HL-60 (cell line): ENCODE results near the gene NTN4.

Experiments used
- DNase-seq, 2 experiments: peaks; one replicate each; pipeline ENCODE4 v3.0.0-alpha.2; 2010 to 2020; ENCODE audit warnings: low read depth in 1 of 2, low spot score in 1 of 2
- H3K27ac ChIP-seq: fragments of 250-450 bp; sonication (Bioruptor Pico); replicated peaks from 2 replicates; pipeline ENCODE4 v1.5.1; 2020; ENCODE audit warnings: mild to moderate bottlenecking, moderate library complexity
- H3K27me3 ChIP-seq: fragments of 250-450 bp; sonication (Bioruptor Pico); 2 replicates; pipeline ENCODE4 v1.5.1; 2021; ENCODE audit warnings: mild to moderate bottlenecking, moderate library complexity; ENCODE audit not compliant: insufficient read depth, poor library complexity, severe bottlenecking
- H3K4me3 ChIP-seq: replicated peaks from 2 replicates; pipeline ENCODE4 v1.5.1; 2011; ENCODE audit warnings: mild to moderate bottlenecking, control low read depth, low read length; ENCODE audit not compliant: insufficient read depth
- GABPA ChIP-seq: IDR thresholded peaks from 2 replicates; pipeline ENCODE4 v1.6.1; 2012; ENCODE audit warnings: low read depth
- POLR2AphosphoS5 ChIP-seq: IDR thresholded peaks from 2 replicates; pipeline ENCODE4 v1.6.1; 2012; ENCODE audit warnings: low read depth
- SPI1 ChIP-seq: IDR thresholded peaks from 2 replicates; pipeline ENCODE4 v1.6.1; 2012; ENCODE audit warnings: low read depth, mild to moderate bottlenecking, borderline replicate concordance
- TF ChIP-seq, protein P1 (sequence below): IDR thresholded peaks from one replicate; pipeline ENCODE4 v1.5.1; 2011; ENCODE audit warnings: low read length, control low read depth, inconsistent platforms; ENCODE audit not compliant: insufficient read depth
- TF ChIP-seq, protein P2 (sequence below): IDR thresholded peaks from 2 replicates; pipeline ENCODE4 v1.6.1; 2012; ENCODE audit warnings: low read depth; ENCODE audit not compliant: insufficient replicate concordance

Gene NTN4

DNA sequence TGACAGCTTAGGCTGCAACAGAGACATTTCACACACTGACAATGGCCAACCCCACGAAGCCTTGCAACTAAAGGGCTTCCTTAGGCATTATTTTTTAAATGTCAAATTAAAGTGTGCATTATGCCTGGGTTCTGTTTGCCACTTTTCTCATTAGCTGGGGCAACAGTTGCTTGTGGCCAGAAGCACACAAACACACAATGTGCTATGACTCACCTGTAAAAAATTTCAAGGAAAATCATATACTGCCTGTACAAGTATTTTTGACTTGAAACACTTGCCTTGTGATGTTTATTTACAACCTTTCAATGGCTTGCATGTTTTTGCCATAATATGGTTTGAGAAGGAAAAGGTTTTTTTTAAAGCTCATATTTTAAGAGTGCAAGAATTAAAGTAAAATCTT lies 1.9 kb downstream of the NTN4 start:
- no peak for DNase-seq
- H3K27ac ChIP-seq: no peak overlapping the region
- H3K27me3 ChIP-seq: peaks cover 51% of the 10 kb centered on the region
- no peak for TF ChIP-seq POLR2AphosphoS5
- no peak for TF ChIP-seq GABPA
- TF ChIP-seq, protein P1, sequence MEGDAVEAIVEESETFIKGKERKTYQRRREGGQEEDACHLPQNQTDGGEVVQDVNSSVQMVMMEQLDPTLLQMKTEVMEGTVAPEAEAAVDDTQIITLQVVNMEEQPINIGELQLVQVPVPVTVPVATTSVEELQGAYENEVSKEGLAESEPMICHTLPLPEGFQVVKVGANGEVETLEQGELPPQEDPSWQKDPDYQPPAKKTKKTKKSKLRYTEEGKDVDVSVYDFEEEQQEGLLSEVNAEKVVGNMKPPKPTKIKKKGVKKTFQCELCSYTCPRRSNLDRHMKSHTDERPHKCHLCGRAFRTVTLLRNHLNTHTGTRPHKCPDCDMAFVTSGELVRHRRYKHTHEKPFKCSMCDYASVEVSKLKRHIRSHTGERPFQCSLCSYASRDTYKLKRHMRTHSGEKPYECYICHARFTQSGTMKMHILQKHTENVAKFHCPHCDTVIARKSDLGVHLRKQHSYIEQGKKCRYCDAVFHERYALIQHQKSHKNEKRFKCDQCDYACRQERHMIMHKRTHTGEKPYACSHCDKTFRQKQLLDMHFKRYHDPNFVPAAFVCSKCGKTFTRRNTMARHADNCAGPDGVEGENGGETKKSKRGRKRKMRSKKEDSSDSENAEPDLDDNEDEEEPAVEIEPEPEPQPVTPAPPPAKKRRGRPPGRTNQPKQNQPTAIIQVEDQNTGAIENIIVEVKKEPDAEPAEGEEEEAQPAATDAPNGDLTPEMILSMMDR: no peak
- TF ChIP-seq, protein P2, sequence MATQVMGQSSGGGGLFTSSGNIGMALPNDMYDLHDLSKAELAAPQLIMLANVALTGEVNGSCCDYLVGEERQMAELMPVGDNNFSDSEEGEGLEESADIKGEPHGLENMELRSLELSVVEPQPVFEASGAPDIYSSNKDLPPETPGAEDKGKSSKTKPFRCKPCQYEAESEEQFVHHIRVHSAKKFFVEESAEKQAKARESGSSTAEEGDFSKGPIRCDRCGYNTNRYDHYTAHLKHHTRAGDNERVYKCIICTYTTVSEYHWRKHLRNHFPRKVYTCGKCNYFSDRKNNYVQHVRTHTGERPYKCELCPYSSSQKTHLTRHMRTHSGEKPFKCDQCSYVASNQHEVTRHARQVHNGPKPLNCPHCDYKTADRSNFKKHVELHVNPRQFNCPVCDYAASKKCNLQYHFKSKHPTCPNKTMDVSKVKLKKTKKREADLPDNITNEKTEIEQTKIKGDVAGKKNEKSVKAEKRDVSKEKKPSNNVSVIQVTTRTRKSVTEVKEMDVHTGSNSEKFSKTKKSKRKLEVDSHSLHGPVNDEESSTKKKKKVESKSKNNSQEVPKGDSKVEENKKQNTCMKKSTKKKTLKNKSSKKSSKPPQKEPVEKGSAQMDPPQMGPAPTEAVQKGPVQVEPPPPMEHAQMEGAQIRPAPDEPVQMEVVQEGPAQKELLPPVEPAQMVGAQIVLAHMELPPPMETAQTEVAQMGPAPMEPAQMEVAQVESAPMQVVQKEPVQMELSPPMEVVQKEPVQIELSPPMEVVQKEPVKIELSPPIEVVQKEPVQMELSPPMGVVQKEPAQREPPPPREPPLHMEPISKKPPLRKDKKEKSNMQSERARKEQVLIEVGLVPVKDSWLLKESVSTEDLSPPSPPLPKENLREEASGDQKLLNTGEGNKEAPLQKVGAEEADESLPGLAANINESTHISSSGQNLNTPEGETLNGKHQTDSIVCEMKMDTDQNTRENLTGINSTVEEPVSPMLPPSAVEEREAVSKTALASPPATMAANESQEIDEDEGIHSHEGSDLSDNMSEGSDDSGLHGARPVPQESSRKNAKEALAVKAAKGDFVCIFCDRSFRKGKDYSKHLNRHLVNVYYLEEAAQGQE: no peak
- no peak for TF ChIP-seq SPI1
- no peak overlapping the region for H3K4me3 ChIP-seq

DNA sequence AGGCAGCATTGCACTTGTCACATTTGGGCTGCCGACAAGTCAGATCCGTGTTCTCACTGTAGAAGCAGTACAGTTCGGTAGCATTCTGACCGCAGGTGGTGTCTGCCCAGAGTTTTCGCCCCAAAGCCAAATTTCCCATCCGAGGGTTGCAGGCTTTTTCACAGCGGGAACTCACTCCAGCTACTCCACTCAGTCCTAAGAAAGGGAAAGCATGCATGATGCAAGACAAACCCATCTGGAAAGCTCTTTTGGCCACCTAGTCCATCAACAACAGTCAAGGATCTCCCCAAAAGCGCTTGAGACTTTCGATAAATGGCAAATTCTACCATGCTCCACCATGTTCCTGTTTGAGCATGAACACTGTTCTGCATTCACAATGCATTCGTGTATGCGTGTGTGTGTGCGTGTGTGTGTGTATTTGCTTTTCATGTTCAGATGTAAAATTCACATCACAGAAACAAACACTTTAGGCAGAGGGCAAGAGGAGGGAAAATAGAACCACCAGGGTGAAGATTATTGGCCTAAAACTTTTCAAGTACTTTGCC lies 3.2 kb downstream of the NTN4 start:
- no peak for DNase-seq
- peaks cover 42% of the 10 kb centered on the region for H3K27me3 ChIP-seq

DNA sequence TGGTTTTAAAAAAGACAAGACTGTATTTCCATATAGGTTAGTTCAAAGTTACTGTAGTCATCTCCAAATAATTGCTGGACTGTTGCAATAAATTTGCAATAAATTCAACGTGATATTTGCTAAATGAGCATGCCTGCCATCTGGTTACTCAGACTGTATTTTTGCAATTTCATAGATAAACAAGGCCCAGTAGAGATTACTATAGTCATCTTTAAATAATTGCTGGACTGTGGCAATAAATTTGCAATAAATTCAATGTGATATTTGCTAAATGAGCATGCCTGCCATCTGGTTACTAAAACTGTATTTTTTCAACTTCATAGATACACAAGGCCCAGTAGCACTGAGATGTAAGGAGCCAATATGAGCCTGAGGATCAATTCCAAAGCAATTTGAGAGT lies 5.6 kb downstream of the NTN4 start:
- peaks cover 26% of the 10 kb centered on the region for H3K27me3 ChIP-seq
- TF ChIP-seq GABPA: no peak
- TF ChIP-seq, protein P1: no peak
- TF ChIP-seq, protein P2: no peak
- TF ChIP-seq SPI1: no peak
- no peak for TF ChIP-seq POLR2AphosphoS5
- no peak overlapping the region for H3K4me3 ChIP-seq
- no peak overlapping the region for H3K27ac ChIP-seq
- DNase-seq: no peak

More for the DNA sequence above, 3.2 kb downstream of the NTN4 start:
- Histone ChIP-seq H3K27ac (no peak overlapping the region), H3K4me3 (no peak overlapping the region)
- TF ChIP-seq GABPA (no peak), POLR2AphosphoS5 (no peak), SPI1 (no peak)
- TF ChIP-seq, protein P1: no peak
- TF ChIP-seq, protein P2: no peak
